ENCODE data around the gene GRAMD4.

The GRAMD4 gene

GRCh38 chr22:46682011-46682731, 62.0 kb downstream of the GRAMD4 start:
- no peak for FAIRE-seq
- DNase-seq (ENCODE audit: insufficient read length, low spot score): no peak

DNA sequence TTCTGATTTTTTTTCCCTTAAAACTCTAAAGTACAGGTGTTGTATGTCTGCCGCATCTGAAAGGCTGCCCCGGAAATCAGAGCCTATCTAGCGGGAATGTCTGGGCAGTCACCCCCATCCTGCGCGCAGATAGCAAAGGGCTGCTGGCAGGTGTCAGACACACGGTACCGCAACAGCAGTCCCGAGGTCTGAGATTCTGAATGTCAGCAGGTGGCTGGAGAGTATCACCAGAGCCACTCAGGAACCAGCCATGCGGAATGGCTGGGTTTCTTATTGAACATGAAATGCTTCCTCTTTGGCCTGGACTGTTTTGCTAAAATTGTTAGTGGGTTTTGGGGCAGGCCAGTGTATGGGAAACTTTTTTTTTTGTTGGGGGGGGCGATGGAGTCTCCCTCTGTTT, 64.5 kb downstream of the GRAMD4 start:
- no peak for FAIRE-seq
- no peak for DNase-seq (ENCODE audit: insufficient read length, low spot score)

DNA sequence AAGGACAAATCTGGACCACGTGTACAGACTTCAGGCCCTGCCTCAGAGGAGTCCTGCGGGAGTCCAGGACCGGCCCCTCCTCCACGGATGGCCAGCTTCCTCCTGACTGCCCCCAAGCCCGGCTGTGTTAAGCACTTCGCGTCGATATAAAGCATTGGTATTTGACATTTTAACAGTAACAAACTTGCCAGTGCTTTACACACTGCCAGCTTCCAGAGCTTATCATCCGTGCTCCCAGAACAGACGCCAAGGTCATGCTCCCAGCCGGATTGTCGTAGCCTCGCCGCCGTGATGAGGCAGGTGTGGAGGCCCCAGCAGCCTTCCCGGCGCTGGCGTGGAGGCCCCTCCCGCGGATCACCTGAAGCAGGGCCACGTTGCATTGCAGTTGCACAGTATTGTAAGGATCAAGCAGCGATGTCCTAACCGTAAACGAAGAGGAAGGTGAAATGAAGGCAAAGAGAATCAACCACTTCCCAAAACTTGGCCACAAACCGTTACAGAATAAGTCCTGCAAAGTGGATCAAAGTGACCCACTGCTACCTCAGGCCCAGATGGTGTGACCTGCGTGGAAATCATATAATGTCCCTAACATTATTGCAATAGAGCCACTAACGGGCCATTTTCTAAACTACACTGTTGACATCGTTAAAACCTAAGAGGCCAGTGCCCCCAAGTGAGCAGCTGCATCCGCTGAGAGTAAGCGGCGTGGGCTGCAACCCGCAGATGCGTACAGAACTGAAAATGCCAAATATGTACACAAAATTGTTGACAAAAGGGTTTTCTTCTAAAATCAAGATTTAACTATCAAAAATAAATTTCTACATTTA, 66.2 kb downstream of the GRAMD4 start:
- FAIRE-seq: no peak
- no peak for DNase-seq (ENCODE audit: insufficient read length, low spot score)

GRCh38 chr22:46687048-46687444, 66.9 kb downstream of the GRAMD4 start:
- DNase-seq (ENCODE audit: insufficient read length, low spot score) (no peak), FAIRE-seq (no peak)

- DNase-seq (ENCODE audit: insufficient read length, low spot score) (no peak), FAIRE-seq (no peak)
These were observed 67.3 kb downstream of the GRAMD4 start for GRCh38 chr22:46687460-46687859.

GRCh38 chr22:46688949-46689348, 68.8 kb downstream of the GRAMD4 start:
- FAIRE-seq (no peak), DNase-seq (ENCODE audit: insufficient read length, low spot score) (no peak)

DNA sequence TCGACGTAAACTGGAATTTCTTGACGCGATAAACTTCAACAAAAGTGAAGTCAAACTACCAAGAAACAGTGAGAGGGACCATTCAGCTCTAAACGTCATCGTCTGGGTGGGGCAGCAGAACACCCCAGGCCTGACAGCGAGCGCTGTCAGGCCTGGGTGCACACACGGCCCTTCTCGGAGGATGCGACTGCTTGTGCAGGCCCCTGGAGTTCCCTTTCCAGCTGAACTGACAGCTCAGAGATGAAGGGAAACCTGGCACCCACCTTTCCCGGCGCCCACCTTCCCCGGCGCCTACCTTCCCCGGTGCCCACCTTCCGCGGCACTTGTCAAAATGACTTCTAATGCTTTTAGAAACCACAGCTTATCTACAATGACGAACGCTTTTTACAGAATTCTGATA, 70.0 kb downstream of the GRAMD4 start:
- DNase-seq (ENCODE audit: insufficient read length, low spot score): no peak
- no peak for FAIRE-seq

DNA sequence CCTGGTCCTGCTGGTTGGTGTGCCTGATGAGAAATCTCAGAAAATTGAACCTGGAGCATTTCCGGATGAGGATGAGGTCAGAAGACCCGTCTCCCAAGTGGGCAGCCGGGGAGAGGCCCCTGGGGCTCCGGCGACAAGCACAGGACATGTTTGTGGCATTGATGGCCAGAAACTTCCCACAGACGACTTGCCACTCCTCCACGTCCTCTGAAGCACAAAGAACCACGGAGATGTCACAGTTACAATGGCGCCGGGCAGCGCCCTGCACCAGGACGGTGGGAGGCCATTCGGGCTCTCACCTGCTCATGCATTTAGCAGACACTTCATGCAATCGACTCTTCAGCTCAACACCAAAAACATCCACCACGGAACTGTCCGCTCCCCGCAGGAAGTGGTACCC, 71.4 kb downstream of the GRAMD4 start:
- DNase-seq (ENCODE audit: insufficient read length, low spot score): no peak
- FAIRE-seq: no peak

- no peak for FAIRE-seq
- no peak for DNase-seq (ENCODE audit: insufficient read length, low spot score)
These were observed 73.6 kb downstream of the GRAMD4 start for GRCh38 chr22:46693634-46694415.

GRCh38 chr22:46694416-46695170, 74.4 kb downstream of the GRAMD4 start:
- FAIRE-seq (no peak), DNase-seq (ENCODE audit: insufficient read length, low spot score) (no peak)

GRCh38 chr22:46695346-46696228, 75.4 kb downstream of the GRAMD4 start:
- DNase-seq (ENCODE audit: insufficient read length, low spot score) (no peak), FAIRE-seq (no peak)

DNA sequence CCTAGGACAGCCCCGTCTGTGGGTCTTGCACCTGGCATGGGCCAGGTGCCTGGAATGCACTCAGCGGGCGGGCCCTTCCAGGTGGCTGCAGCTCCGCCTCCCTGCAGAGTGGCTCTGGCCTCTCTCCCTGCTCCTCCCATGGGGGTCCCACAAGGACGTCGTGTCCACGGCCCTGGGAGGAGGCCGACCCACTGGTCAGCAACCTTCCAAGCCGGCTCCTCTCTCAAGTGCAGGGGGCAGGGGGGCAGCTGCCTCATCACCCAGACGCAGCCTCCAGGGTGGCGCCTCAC, 76.0 kb downstream of the GRAMD4 start:
- FAIRE-seq: no peak

GRCh38 chr22:46696614-46697013, 76.4 kb downstream of the GRAMD4 start:
- FAIRE-seq (no peak), DNase-seq (ENCODE audit: insufficient read length, low spot score) (no peak)

More for the DNA sequence above, 76.0 kb downstream of the GRAMD4 start:
- DNase-seq (ENCODE audit: insufficient read length, low spot score): no peak

GRCh38 chr22:46697811-46698515, 77.8 kb downstream of the GRAMD4 start:
- DNase-seq (ENCODE audit: insufficient read length, low spot score) (no peak), FAIRE-seq (no peak)

GRCh38 chr22:46699091-46699490, 78.9 kb downstream of the GRAMD4 start:
- no peak for FAIRE-seq

DNA sequence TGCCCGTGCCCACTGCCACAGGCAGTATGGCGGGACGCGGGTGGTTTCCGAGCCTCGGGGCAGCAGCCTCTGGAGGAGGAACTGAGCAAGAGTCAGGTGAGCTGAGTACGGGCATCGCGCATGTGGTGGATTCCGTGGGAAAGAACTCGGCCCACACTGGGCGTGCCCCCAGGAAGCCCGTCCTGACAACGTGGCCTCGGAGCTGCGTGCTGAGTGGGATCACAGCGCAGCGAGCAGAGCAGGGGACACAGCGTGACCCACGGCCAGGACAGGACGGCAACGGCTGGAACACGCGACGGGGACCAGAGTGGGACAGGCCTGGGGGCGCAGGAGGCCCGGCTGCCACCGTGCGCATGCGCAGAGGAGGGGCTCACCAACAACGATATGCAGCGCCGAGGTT, 81.1 kb downstream of the GRAMD4 start:
- FAIRE-seq: no peak

More at GRCh38 chr22:46699091-46699490, 78.9 kb downstream of the GRAMD4 start:
- DNase-seq (ENCODE audit: insufficient read length, low spot score): no peak

DNA sequence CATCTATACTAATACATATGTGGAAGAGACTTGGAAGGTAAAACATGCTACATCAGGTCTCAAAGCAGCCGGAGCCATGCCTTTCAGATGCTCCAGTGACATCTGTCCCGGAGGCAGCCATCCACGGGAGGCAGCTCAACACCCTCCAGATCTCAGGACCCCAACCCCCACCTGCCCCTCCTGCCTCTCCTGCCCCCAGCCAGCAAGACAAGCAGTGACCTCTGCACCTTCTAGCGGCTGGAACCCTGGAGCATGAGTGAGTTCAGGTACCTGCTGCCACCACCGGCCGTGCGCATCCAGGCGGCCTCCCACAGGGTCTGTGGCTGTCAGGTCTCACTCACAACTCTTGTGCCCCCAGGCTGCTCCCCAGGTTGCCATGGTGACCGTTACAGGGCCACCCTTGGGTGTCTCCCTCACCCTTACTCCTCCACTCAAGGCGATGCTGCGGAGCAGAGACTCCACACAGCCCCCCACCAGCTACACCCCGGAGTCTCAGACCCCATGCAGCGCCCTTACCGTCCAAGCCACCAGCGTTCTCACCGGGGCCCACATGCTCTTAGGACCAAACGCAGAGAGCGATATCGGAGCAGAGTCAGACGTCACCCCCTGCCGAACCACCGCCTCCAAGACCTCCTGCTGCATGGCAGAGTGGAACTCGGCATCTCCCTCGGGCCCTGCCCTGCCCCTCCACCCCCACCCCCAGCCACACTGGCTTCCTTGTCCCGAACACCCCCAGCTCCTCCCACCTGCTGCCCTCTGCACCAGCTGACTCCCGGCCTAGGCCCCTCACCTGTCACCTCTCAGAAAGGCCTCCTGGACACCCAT, 83.2 kb downstream of the GRAMD4 start:
- no peak for FAIRE-seq
- DNase-seq (ENCODE audit: insufficient read length, low spot score): no peak

More for the DNA sequence above, 81.1 kb downstream of the GRAMD4 start:
- no peak for DNase-seq (ENCODE audit: insufficient read length, low spot score)

DNA sequence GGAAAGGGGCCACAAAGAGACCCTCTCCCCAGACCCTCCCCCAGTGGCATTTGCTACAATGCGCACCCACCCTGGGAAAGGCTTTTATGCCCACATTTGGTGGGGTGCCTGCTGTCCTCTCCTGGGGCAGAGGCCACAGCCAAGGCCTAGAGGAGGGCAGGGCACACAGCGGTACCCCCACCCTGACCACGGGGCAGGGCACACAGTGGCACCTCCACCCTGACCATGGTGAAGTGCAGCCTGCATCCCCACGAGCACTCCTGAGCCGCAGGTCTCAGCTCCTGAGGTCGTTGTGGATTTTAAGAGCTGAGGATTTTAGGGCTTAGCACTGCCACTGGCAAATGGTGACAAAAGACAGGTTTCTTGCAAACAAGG, 83.8 kb downstream of the GRAMD4 start:
- FAIRE-seq: no peak
- no peak for DNase-seq (ENCODE audit: insufficient read length, low spot score)
